Coronary artery (tissue), 2 donors: ENCODE data around the gene PPP3CA.

Source experiments
- DNase-seq: peaks from one replicate; pipeline ENCODE4 v3.0.0-alpha.2; 2017; ENCODE audit warnings: low spot score
- H3K27ac ChIP-seq, 2 donors: fragments of 200-600 bp; sonication (generic); one replicate each; pipeline ENCODE4 v1.5.1; 2016 to 2019
- H3K4me3 ChIP-seq: fragments of 200-600 bp; sonication (generic); 2 replicates; pipeline ENCODE4 v1.5.1; 2016; ENCODE audit warnings: mild to moderate bottlenecking, moderate library complexity
- TF ChIP-seq, protein P1 (sequence below): fragments of 200-600 bp; sonication (generic); IDR thresholded peaks from one replicate; pipeline ENCODE4 v1.5.1; 2019; ENCODE audit warnings: antibody characterized with exemption

PPP3CA gene

DNA sequence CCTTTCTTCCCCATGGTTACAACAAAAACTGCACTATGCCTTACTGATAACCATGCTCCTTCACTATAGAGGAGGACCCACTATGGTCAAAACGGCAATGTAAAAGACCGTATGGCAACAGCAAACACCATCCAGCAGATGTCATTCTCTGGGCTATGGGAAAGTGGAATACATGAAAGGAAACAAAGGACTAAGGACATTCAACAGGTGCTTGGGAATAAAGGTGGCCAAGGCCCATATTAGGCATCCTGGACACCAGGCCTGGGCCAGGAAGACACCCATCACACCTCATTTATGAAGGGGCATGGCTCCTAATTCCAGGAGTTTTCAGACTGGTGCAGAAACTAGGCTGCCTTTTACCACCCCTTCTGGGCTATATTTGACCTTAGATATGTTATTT lies 268.4 kb downstream of the PPP3CA start:
- TF ChIP-seq, protein P1, sequence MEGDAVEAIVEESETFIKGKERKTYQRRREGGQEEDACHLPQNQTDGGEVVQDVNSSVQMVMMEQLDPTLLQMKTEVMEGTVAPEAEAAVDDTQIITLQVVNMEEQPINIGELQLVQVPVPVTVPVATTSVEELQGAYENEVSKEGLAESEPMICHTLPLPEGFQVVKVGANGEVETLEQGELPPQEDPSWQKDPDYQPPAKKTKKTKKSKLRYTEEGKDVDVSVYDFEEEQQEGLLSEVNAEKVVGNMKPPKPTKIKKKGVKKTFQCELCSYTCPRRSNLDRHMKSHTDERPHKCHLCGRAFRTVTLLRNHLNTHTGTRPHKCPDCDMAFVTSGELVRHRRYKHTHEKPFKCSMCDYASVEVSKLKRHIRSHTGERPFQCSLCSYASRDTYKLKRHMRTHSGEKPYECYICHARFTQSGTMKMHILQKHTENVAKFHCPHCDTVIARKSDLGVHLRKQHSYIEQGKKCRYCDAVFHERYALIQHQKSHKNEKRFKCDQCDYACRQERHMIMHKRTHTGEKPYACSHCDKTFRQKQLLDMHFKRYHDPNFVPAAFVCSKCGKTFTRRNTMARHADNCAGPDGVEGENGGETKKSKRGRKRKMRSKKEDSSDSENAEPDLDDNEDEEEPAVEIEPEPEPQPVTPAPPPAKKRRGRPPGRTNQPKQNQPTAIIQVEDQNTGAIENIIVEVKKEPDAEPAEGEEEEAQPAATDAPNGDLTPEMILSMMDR, result no peak
- Histone ChIP-seq H3K27ac (no peak overlapping the region), H3K4me3 (no peak overlapping the region)
- no peak for DNase-seq

DNA sequence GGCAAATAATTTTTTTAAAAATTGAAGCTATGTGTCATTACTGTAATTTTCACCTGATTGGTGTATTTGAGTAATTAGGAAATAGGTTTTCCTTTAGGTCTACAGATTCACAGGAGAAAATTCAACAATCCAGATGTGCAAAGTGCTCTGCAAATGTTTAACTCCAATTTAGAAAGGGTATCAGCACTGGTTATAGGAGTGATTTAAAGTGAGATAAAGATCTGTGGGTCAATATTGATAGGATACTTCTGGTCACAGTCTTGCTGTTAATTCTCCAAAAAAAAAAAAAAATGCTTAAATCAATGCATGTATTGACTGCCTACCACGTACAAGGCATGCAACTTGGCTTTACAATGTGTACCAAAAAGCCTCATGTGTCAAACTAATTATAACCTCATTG lies 271.3 kb downstream of the PPP3CA start:
- Histone ChIP-seq H3K4me3 (no peak overlapping the region), H3K27ac (no peak overlapping the region)
- TF ChIP-seq, protein P1, result no peak
- no peak for DNase-seq

DNA sequence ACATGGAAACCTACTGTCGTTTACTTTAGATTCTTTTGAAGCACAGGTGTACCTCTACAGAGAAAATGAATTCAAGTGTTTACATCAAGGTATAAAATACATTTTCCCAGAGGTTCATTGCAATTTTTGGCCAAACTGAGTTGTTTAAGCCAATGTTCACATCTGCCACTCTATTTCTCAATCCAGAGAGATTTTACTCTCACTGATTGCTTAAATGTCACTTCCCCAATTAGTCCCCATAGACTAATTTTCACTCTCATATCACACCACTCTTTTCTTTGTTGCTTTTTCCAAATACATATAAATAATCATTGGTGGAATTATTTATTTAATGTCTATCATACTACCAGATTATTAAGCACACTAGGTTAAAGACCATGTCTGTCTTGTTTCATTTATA lies 271.8 kb downstream of the PPP3CA start:
- Histone ChIP-seq H3K4me3 (no peak overlapping the region), H3K27ac (no peak overlapping the region)
- TF ChIP-seq, protein P1, result no peak
- no peak for DNase-seq

DNA sequence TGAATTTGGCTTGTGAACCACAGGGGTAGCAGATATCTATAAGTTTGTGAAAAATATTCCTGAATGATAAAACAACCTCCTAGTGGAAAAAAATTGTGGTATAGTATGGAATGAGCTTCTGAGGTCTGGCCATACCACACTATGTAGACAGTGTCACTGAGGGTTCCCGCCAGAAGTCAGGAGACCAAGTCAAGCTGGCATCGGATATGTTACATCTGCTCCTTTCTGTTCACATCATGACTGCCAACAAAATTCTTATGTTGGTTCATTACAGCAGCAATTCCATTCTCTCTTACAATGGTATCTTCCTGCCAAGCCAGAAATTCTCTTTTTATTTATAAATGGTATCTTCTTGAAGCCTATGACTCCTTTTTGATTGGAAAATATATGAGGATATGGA lies 273.0 kb downstream of the PPP3CA start:
- Histone ChIP-seq H3K27ac (no peak overlapping the region), H3K4me3 (no peak overlapping the region)
- TF ChIP-seq, protein P1, result no peak
- DNase-seq, result no peak

DNA sequence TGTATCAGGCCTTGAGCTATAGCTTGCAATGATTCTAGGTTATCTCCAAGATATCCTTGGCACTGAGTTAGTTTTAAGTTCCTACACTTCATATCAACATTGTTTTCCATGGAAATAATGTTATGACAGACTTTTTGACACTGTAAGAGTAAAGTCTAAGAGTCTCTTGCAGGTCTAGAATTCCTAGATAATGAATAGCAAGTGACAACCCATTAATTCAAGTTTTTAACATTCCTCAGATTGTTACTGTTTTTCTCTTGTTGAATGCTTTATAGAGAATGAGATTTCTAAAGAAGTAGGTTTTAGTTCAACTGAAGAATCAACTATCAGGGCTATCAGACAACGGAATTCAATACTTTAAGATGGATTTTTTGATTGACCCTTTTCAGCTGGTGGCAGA lies 276.1 kb downstream of the PPP3CA start:
- TF ChIP-seq, protein P1, result no peak
- no peak for DNase-seq
- H3K4me3 ChIP-seq, result no peak overlapping the region
- no peak overlapping the region for H3K27ac ChIP-seq

DNA sequence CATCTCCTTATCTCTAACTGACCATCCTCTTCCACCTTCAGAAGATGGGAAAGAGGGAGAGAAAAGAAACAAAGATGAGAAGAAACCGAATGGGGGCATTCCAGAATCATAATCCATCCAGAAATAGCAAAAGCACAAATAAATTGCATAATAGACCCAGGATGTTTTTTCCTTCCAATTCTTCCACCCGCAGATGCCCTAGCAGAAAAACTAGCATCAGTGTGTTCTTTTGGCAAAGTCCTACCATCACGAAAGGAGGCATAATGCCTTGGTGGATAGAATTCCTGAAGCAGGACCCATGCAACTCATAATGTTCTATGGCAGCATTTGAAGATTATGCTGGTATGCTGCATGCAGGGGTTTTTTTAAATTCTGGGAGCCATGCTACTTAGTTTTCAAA lies 279.2 kb downstream of the PPP3CA start:
- no peak overlapping the region for H3K27ac ChIP-seq
- no peak for DNase-seq
- TF ChIP-seq, protein P1, result no peak
- H3K4me3 ChIP-seq, result no peak overlapping the region

DNA sequence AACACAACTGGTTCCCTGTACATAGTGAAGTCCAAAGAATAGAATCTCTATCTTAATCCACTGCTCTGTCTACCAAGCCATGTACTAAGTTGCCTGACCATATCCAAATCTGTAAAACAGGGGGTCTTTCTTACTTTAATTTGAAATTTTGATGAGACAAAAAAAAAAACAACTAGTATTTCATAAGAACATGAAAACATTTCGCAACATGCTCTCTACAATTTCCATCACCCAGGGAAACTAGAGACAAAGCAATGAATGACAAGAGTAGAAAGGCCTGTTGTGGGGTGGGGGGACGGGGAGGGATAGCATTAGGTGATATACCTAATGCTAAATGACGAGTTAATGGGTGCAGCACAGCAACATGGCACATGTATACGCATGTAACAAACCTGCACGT lies 279.9 kb downstream of the PPP3CA start:
- Histone ChIP-seq H3K4me3 (no peak overlapping the region), H3K27ac (no peak overlapping the region)
- TF ChIP-seq, protein P1, result no peak
- no peak for DNase-seq
